Stimulated activated CD4-positive, alpha-beta T cell treated with anti-CD3 and anti-CD28 coated beads, Interleukin-1b, Interleukin-23, amount 100 ng/mL, for 4 hours (primary cell): ENCODE measurements around the gene SMAD6.

Experiments used
- DNase-seq, 2 donors: peaks; one replicate each; pipeline ENCODE4 v3.0.0-alpha.2; 2020; ENCODE audit warnings: low read depth in 2 of 2

The SMAD6 gene

DNA sequence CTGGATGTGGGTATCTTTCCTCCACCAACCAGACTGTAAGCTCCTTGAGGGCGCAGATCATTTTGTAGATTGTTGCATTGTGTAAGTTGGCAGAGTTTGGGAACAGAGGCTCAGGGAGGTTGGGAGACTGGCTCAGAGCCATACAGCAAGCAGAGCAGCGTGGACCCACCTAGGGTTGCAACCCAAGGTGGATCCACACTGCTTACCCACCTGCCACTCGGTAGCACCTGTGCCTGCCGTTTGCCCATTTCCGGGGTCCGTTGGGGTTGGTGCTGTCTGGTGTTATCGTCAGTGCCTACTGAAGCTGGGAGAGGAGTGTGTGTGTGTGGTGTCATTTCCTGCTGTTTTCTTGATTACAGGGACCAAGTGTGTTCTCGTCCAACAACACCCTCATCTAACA lies 19.0 kb downstream of the SMAD6 start:
- no peak for DNase-seq

DNA sequence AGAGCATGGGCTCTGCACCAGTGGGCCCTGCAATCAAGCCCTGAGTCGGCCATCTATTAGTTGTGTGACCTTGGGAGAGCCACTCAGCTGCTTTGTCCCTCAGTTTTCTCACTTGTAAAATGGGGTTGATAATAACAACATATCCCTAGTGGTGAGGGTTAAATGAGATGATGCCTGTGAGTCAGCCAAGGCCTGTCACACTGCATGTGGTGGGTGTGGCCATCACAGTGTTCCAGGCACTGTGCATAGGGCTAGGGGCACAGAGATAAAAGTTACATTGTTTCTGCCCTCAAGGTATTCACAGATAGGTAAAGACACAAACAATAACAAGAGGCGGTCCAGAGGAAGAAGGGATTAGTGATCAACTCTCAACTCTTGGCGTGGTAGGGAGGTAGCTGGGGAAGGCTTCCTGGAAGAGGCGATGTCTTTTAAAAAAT lies 19.5 kb downstream of the SMAD6 start:
- no peak for DNase-seq

DNA sequence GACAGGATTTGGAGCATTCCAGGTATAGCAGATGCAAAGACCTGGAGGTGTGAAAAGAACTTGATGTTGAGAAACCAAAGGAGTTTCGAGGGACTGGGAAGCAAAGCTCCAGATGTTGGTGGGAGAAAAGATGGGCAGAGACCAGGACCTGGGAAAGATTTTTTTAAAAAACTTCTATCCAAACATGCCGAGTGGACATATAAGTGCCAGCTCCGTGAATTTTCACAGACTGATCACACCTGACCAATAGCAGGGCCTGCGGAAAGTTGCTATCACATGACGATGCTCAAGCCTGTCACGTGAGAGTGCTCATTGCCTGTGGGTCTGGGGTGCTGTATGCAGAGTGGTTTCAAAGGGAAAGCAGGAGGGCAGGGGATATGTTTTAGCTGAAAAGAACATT lies 19.9 kb downstream of the SMAD6 start:
- DNase-seq: no peak

DNA sequence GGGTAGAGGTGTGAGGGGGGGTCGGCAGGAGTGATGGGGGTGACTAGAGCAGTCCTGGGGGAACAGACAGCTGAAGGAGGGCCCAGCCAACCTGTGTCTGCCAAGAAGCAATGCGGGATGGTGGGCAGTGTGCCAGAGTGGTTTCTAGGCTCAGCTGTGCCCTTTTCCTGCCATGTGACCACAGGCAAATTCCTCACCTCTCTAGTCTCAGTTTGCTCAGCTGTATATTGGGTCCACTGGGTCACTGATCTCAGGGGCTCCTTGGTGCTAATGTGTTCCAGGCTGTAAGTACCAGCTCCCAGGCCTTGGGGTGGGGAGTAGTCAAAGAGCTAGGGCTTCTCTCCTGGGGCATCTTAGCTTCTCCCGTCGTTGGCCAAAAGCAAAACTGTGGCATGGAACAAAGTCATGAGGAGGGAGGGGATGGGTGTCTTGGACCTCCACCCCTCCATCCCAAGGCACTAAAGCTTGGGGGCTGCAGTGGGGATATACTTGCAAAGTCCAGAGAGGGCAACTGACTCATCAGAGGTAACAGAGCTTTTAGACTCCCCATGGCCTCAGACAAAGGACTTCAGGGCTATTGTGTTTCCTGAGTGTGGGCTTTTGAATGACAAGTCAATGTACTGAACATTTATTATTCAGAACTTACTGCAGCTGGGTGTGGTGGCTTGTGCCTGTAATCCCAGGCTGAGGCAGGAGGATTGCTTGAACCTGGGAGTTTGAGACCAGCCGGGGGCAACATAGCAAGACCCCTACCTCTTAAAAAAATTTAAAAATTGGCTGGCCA lies 20.9 kb downstream of the SMAD6 start:
- no peak for DNase-seq

DNA sequence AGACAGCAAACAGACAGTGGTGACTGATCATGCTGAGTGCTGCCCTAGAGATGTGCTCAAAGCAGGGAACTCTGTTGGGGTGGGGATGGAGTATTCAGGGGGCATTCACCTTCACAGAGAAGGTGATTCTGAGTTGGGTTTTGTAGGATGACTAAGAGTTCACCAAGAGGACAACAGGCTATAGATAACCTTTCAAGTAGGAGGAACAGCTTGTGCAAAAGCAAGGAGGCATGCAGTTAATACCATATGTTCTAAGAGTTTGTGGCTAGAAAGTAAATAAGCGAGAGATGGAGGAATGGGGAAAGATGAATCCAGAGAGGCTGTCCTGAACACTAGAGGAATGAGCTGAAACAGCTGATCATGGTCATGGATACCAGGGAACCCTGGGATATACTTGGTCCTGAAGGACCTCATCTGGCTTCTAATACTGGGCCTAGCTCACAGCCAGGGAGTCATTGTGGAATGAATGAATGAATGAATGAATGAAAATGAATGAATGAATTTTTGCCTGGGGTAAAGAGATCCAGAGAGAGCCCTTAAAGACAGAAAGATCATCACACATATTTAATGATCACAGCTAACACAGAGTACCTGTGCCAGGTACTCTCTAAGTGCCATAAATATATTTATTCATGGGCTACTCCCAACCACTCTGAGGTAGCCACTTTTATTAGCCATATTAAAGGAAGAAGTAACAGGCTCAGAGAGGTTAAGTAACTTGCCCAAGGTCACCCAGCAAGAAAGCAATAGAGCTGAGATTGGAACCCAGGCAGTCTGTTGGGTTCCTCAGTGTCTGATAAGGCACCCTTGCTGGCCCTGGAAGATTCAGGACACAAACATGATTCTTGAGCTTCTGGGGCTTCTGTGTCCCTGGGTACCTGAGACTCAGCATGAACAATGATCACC lies 22.0 kb downstream of the SMAD6 start:
- DNase-seq: no peak

DNA sequence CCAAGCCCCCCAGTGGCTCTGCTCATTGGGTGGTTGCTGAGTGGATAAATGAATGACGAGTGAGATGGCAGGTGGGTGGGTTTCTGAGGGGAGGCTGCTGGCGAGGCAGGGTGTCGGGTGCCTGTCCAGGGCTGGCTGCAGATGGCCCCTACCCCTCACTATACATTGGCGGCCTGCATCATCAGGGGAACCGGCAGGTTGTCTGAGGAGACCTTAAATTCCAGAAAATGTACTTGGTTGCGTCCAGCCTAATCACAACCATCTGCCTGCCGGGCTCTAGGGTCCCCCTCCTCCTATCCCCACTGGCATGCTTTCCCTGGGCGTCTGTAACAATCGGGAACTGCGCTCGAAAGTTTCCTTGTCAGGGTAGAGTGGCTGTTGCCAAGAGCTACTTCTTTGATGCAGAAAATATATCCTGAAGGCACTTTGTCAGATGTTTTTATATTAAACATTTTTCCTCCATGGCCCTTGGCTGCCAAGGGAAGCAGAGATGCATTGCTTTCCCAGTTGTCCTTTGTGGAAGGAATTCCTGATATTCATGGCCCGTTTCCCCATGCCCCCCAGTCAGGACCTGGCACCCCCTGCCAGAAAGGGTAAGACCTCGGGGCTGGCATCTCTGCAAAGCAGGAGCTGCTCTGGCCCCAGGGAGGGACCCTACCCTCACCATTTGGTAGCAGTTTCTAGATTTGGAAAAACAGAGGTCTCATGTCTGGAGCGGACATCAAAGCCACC lies 22.9 kb downstream of the SMAD6 start:
- DNase-seq: no peak

DNA sequence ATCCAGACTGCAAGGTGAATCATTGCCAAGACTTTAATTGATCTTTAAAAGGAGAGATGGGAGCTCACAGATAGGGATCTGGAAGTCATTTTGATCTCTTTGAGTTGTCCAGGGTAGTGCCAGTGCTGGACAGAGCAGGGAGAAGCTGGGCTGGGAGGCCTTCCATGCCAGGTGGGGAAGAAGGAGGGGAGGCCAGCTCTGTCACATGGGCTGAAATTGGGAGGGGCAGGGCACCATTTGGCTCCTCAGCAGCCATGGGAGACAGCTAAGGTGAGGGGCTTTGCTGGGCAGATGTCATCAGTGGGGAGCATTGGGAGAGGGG lies 23.4 kb downstream of the SMAD6 start:
- DNase-seq: no peak

DNA sequence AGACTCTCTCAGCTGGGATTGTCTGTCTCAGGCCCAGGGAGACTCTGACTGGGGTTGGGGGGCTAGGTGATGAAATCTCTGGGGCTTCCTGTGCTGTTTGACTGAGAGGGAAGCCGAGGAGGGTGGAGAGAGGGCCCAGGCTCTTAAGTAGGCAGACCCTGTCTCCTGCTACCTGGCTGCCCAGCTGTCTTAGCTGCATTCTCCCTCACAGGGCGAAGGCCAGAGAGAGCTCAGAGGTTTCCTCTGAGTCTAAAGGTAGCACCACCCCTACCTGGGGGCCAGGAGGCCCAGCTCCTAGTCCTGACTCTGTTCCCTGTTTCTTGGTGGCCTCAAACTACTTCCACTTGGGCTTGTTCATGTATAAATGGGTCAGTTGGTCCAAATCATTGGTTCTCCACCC lies 24.4 kb downstream of the SMAD6 start:
- no peak for DNase-seq

DNA sequence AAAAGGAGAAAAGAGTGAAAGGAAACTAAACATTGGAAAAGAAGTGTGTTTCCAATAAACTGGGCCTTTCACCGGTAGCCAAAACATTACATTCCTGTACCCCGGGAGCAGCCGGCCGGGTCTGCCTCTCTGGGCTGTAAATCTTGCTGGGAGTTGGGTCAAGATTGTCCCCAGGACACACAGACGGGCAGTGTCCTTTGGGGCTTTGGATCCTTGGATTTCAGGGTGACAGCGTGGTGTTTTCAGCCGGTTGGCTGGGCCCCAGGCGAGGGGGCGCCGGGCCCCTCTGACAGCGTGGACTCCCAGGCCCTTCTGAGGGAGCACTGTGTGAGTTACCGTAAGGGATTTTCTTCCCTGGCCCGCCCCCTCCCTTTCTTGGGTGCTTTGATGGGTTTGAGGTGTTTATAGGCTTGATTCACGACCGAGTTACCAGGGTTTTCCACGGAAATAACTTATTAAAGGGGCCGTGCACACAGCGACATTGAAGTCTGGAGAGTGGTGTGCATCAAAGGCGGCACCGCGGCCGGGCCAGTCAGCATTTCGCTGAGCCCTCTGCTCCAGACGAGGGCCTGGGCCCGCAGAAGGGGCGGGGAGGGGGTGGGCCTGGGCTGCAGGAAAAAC lies 27.4 kb downstream of the SMAD6 start:
- no peak for DNase-seq

DNA sequence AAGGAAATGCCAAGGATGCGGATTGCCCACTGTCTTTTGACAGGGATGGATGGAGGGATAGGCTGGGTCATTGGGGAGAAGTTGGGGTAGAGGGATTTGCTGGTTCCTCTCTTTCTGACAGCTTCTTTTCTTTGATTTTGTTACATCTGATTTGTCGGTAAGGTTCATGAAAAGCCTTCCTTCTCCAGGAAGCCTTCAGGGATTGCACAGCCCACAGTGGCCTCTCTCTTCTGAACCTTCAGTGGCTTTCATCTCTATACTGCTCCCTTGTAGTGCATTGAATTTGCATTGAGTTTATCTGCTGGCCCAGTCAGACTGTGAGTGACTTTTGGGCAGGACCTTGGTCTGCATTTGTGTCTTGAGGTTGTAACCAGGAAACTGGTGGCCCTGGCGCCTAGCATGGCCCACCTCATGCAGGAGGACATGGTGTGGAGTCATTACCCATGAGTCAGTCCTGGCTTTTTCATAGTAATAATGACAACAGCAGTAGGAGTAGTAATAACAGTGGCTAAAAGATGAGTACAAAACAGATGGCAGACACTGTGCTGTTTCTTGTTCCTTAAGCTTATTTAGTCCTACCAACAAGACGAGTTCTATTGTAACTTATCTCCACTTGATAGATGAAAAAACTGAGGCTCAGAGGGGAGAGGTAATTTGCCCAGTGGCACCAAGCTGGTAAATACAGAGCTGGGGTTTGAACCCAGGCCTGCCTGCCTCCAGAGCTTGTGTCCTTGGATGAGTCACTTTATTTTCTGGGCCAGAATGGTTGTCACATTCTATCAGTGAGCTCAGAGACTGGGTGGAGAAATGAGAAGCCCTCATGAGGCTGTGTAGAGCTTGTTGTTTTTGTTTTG lies 28.4 kb downstream of the SMAD6 start:
- no peak for DNase-seq

DNA sequence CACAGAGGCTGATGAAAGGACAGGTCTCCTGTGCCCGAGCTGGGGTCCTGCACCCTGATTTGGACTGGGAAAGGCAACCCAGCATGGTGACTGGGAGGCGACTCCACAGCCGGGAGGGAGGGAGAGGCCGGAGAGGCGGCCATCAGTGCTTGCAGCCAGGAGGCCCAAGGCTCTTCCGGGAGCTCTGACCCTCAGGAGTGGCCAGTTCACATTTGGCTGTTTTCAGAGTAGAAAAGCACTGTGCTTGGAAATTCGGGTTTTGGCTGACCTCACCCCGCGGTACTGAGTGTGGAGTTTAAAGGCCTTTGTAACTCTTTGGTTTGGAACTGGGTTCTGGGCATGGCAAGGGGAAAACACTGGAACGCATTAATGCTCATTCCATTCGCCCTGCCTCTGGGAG lies 31.9 kb downstream of the SMAD6 start:
- no peak for DNase-seq

DNA sequence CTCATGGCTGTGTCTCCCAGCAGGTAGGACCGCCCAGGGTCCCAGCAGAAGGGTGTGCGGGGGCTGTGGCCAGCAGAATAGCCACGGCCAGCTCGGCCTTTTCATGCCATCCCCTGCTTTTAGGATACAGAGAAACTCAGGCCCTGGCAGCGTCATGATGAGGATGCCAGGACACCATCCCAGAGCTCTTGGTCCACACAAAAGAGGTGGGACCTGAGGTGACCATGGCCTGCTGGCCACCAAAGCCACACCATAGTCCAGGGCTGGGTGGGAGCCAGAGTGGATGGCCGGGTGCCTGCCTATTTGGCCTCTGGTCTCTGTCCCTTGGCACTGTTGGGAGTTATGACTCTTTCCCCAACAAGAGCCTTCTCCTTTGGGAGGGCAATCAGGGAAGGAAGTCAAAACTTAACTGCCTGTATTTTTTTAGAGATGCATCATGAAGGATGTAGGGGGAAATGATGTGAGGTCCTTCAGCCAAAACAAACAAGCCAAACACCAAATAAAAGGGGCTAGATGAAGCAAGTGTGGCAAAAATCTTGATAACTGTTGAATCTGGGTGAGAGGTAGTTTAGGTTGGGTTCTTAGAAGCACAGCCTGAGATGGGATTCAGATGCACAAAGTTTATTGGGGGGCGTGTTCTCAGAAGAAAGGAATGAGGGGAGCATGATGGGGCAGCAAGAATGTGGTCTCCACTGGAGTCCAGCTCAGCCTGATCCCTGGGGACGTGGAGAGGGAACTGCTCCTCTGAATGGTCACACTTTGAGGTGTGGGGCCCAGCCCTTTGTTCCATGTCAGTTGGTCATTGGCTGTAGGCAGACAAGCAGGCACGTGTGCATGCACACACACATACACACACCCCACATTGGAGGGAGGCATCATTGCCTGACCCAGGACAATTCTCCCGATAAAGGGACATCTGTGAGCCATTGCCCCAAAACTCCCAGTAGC lies 33.2 kb downstream of the SMAD6 start:
- DNase-seq: no peak

DNA sequence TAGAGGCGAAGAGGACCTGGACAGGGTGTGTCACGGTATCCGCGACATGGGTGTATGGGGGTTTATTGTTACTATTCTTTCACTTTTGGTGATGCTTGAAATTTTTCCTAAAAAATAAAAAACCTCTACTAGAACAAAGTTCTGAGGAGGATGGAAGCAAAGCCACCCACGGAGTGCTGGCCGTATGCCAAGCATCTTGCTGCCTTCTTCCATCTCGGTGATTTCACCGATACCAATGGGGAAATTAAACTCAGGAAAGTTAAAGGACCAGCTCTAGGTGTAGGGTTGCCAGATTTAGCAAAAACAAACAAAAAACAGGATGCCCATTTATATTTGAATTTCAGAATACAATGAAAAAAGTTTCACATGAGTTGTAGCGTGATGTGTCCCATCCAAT lies 33.9 kb downstream of the SMAD6 start:
- no peak for DNase-seq

DNA sequence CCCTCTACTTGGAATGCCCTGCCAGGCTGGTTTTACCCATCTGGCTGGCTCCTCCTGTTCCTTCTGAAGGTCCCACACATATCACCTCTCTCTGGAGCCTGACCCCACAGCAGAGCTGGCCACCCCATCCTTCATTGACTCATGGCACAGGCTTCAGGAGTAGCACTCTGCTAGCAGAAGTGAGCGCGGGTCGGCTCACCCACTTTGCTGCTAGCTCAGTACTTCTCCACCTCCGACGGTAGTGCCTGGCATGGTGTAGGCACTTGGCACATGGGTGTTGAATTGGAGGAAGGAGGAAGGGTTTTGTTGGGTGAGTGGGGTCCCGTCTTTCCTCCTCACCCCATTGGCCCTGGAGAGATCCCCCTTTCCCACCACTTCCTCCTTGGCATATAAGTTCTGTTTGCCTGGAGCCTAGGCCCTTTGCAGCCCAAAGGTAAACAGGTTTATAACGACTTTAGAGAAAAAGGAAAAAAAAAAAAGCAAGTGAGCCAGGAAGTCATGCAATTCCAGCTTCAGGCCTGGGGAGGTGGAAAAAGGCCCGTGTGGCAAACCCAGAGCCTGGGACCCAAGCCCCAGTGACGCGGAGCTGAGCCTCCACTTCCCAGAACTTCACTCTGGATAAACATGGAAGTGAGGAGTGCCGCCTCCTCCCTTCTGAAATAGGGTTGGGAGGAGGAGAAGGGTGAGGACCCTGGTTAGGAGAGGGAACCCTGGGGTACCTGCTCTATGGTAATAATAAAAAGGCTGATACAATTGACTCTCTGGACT lies 35.4 kb downstream of the SMAD6 start:
- no peak for DNase-seq

DNA sequence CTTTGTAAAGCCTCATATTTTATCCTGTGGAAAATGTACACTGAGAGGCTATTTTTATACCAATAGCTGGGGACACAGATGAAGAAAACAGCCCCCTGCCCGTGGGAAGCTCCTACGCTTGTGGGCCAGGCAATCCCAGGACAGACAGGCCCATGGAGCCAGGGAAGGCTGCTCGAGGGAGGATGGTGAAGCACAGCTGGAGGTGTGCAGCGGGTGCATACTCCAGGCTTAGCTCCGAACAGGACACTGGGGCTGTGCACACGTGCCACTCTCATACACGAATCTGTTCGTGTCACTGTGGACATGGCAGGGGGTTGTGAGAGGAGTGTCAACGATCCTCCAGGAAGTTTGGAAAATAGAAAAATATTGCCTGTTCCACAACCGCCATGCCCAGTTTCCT lies 36.1 kb downstream of the SMAD6 start:
- no peak for DNase-seq

DNA sequence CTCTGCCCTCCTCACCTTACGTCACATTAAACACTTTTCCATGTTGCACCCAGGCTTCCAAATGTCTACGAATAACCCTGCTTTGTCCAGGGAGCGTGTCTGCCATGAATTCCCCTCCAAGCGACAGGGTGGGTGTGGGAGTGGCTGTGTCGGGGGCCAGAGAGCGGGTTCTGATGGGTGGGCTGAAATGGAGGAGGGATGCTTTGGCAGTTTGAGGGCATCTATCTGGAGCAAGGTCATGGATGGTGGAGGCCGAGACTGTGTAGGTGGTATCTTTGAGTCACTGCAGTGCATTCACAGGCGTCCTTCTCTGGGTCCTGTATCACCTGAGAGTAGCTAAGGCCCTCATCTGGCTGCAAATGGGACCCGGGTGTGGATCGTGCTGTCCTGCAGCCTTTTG lies 36.6 kb downstream of the SMAD6 start:
- no peak for DNase-seq

DNA sequence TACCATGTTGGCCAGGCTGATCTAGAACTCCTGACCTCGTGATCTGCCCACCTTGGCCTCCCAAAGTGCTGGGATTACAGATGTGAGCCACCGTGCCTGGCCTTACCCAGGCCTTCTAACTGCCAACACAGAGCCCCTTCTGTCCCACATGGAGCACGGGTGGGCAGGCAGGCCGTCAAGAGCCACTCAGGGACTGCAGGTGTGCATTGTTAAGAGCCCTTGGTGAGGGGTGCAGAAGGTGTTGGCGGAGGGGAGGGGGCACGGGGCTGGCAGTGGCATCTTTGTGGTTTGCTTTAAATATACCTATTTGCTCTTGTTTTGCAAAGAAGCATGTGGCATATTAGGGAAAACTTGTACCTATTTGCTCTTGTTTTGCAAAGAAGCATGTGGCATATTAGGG lies 37.3 kb downstream of the SMAD6 start:
- no peak for DNase-seq

DNA sequence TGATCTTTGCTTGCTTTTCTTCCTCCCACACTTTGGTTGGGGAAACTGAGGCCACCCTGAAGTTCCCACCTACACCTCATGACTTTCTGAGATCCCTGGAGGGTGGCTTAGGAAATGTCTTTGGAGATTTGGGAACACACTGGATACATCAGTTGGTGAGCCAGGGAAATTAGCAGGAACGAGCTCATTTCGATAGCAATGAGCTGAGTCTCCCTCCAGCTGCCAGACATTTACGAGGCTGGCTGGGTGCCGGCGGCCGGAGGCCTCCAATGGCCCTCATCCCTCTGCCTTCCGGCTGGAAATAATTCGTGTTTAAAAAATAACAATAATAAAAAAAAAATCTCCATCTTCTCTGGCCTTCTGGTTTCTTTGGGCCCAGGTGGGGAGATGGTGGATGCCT lies 38.8 kb downstream of the SMAD6 start:
- DNase-seq: no peak

DNA sequence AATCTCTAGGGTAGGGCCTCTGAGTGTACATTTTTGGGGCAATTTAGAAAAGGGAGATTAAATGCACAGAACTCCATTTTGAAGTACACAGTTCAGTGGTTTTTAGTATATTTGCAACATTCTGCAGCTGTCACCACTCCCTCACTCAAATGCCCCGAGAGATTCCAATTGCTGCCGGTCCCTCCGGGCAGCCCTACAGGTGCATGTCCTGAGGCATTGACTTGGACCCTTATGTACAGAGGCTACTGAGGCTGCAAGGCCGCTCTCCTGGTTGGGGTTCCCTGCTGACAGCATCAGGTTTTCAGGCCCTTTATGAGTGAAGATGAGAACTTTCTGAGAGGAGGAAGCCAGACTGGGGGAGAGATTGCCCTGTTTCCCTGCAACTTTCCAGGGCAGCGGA lies 39.6 kb downstream of the SMAD6 start:
- DNase-seq: no peak
